Fibroblast of skin of left quadriceps (primary cell): ENCODE results near the gene DDAH2.

Experiments
- DNase-seq, 2 experiments: peaks; one replicate each; pipeline ENCODE4 v3.0.0-alpha.2; 2013; ENCODE audit warnings: low read depth in 2 of 2

DDAH2 gene

GRCh38 chr6:31728767-31729514 lies at the start of gene DDAH2:
Gene DDAH2 (minus strand): TSS chr6:31729299. CDS start chr6:31729161, 138 bp downstream.
- no peak for DNase-seq

GRCh38 chr6:31778193-31778592 lies 49.1 kb upstream of the DDAH2 start:
- DNase-seq: no peak

- DNase-seq: no peak
Measured at GRCh38 chr6:31777667-31778050, 48.6 kb upstream of the DDAH2 start.

GRCh38 chr6:31776989-31777666 lies 48.0 kb upstream of the DDAH2 start, which contains the start of gene VWA7:
Gene VWA7 (minus strand): TSS chr6:31777328. CDS start chr6:31776779, 549 bp downstream.
- DNase-seq: peak in 1 of 2 experiments; percentile 12

- DNase-seq: no peak
Measured at GRCh38 chr6:31776485-31776988, 47.4 kb upstream of the DDAH2 start.

GRCh38 chr6:31775633-31776484 lies 46.8 kb upstream of the DDAH2 start:
- DNase-seq: no peak

- no peak for DNase-seq
Measured at GRCh38 chr6:31775184-31775583, 46.1 kb upstream of the DDAH2 start.

- DNase-seq: no peak
Measured at GRCh38 chr6:31771992-31772358, 42.9 kb upstream of the DDAH2 start.

- no peak for DNase-seq
Measured at GRCh38 chr6:31770860-31771259, 41.8 kb upstream of the DDAH2 start.

- DNase-seq: no peak
Measured at GRCh38 chr6:31769684-31770371, 40.7 kb upstream of the DDAH2 start.

GRCh38 chr6:31768363-31769257 lies 39.5 kb upstream of the DDAH2 start:
- DNase-seq: no peak

GRCh38 chr6:31767096-31767645 lies 38.1 kb upstream of the DDAH2 start:
- no peak for DNase-seq

- DNase-seq: no peak
Measured at GRCh38 chr6:31765910-31766794, 37.1 kb upstream of the DDAH2 start.

GRCh38 chr6:31765559-31765909 lies 36.4 kb upstream of the DDAH2 start:
- DNase-seq: no peak

- DNase-seq: no peak
Measured at GRCh38 chr6:31764198-31764597, 35.1 kb upstream of the DDAH2 start.

- peak in 1 of 2 experiments; percentile 29 for DNase-seq
Measured at GRCh38 chr6:31763619-31763940, 34.5 kb upstream of the DDAH2 start.

GRCh38 chr6:31762878-31763618 lies 33.9 kb upstream of the DDAH2 start:
- DNase-seq: no peak

GRCh38 chr6:31762356-31762755 lies 33.3 kb upstream of the DDAH2 start, which contains the start of gene SAPCD1:
Gene SAPCD1 (plus strand): TSS chr6:31762656. CDS start chr6:31763055, 399 bp downstream.
- DNase-seq: no peak

- no peak for DNase-seq
Measured at GRCh38 chr6:31761343-31761742, 32.2 kb upstream of the DDAH2 start.
